Nephron progenitor cell (in vitro differentiated cells): ENCODE data around the gene TTN.
"Not testable (repeated sequence)": the region's sequence is repeated elsewhere in the genome, so short reads cannot be mapped to it uniquely, and the experiment has no call there.

Experiments used
- DNase-seq: peaks from one replicate; pipeline ENCODE4 v3.0.0; 2021
- H3K27ac Mint-ChIP-seq: 2 replicates; pipeline ENCODE4 v1.8.0; 2021; ENCODE audit warnings: mild to moderate bottlenecking, moderate library complexity, mixed read lengths
- H3K27me3 Mint-ChIP-seq: 2 replicates; pipeline ENCODE4 v1.8.0; 2021; ENCODE audit warnings: mild to moderate bottlenecking, low read depth, mixed read lengths; ENCODE audit not compliant: poor library complexity
- H3K36me3 Mint-ChIP-seq: 2 replicates; pipeline ENCODE4 v1.8.0; 2021; ENCODE audit warnings: low read depth, mixed read lengths
- H3K4me1 Mint-ChIP-seq: 2 replicates; pipeline ENCODE4 v1.8.0; 2021; ENCODE audit warnings: mixed read lengths
- H3K4me3 Mint-ChIP-seq: 2 replicates; pipeline ENCODE4 v1.8.0; 2021; ENCODE audit warnings: mild to moderate bottlenecking, moderate library complexity, mixed read lengths
- H3K9me3 Mint-ChIP-seq: 2 replicates; pipeline ENCODE4 v1.8.0; 2021; ENCODE audit warnings: mild to moderate bottlenecking, moderate library complexity, mixed read lengths
- TF ChIP-seq, protein P1 (sequence below): fragments of 200-600 bp; sonication (generic); IDR thresholded peaks from 2 replicates; pipeline ENCODE4 v1.5.0; 2021; ENCODE audit warnings: antibody characterized with exemption

The TTN gene

DNA sequence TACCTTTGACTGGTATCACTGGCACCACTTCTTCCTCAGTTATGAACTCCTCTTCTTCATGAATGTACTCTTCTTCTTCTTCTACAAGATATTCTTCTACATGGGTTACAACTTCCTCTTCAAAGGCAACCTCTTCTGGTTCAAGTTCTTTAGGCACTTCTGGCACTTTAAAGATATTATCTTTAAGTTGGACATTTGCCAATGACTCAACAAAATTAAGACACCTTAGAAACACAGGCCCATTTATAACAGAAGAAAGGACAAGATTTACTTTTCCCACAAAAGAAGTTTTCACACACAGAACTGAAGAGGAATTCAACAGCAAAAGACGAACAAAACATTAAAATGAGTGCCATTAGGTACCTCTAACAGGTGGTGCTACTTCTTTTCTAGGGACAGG lies 127.3 kb downstream of the TTN start:
- no peak overlapping the region for H3K27ac Mint-ChIP-seq
- H3K4me1 Mint-ChIP-seq: peaks cover 9% of the 10 kb centered on the region
- H3K36me3 Mint-ChIP-seq: no peaks in the 10 kb centered on the region
- TF ChIP-seq, protein P1, sequence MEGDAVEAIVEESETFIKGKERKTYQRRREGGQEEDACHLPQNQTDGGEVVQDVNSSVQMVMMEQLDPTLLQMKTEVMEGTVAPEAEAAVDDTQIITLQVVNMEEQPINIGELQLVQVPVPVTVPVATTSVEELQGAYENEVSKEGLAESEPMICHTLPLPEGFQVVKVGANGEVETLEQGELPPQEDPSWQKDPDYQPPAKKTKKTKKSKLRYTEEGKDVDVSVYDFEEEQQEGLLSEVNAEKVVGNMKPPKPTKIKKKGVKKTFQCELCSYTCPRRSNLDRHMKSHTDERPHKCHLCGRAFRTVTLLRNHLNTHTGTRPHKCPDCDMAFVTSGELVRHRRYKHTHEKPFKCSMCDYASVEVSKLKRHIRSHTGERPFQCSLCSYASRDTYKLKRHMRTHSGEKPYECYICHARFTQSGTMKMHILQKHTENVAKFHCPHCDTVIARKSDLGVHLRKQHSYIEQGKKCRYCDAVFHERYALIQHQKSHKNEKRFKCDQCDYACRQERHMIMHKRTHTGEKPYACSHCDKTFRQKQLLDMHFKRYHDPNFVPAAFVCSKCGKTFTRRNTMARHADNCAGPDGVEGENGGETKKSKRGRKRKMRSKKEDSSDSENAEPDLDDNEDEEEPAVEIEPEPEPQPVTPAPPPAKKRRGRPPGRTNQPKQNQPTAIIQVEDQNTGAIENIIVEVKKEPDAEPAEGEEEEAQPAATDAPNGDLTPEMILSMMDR: no peak
- H3K9me3 Mint-ChIP-seq: no peaks in the 10 kb centered on the region
- no peak for DNase-seq
- H3K27me3 Mint-ChIP-seq: no peaks in the 10 kb centered on the region
- H3K4me3 Mint-ChIP-seq: no peak overlapping the region

DNA sequence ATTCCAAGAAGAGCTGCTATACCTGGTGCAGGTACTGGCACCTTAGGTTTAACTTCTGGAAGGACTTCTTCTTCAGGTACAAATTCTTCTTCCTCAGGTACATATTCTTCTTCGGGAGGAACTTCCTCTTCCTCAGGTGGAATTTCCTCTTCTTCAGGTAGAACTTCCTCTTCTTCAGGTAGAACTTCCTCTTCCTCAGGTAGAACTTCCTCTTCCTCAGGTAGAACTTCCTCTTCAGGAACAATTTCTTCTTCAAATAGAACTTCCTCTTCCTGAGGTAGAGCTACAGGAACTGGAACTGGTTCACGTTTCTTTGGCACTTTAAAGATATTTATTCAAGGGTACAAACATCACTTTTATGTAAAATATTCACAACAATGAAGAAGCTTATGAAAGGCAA lies 129.6 kb downstream of the TTN start:
- no peak overlapping the region for H3K4me3 Mint-ChIP-seq
- H3K27me3 Mint-ChIP-seq: no peaks in the 10 kb centered on the region
- no peak for DNase-seq
- H3K4me1 Mint-ChIP-seq: no peaks in the 10 kb centered on the region
- TF ChIP-seq, protein P1: no peak
- no peaks in the 10 kb centered on the region for H3K36me3 Mint-ChIP-seq
- H3K27ac Mint-ChIP-seq: no peak overlapping the region
- no peaks in the 10 kb centered on the region for H3K9me3 Mint-ChIP-seq

DNA sequence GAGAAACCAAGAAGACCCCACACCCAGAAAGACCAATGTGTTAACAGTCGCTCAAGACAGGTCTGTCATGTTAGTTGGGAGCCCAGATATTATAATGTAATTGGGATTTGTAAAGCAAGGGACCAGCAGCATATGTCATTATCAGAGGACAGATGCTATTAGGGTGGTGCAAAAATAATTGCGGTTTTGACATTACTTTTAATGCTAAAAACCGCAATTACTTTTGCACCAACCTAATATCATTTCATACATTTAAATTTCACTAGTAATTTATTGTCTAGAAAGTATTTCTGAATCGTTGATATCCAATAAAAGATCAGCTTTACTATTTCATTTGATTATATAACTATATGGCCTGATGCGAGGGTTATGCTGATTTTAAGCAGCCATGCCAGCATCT lies 131.2 kb downstream of the TTN start:
- Mint-ChIP-seq H3K27me3 (no peaks in the 10 kb centered on the region), H3K27ac (no peak overlapping the region), H3K9me3 (no peaks in the 10 kb centered on the region), H3K36me3 (no peaks in the 10 kb centered on the region), H3K4me3 (no peak overlapping the region), H3K4me1 (no peaks in the 10 kb centered on the region)
- TF ChIP-seq, protein P1: no peak
- no peak for DNase-seq

DNA sequence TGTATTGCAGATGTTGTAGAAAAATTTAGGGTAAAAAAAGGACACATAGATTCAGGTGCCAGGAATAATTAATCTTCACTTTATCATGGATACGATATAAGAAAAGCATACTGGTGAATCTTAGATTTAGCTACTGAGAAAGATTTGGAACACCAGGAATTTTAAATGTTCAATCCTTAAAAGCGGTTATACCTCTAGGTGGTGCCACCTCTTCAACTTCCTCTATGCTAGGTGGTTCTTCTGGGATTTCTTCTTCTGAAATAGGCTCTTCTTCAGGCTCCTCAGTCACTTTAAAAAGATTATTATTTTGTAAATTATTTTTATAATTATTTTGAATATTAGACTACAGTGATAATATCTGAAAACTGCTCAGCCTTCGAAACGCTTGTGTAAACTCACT lies 133.1 kb downstream of the TTN start:
- Mint-ChIP-seq H3K4me3 (no peak overlapping the region), H3K9me3 (no peaks in the 10 kb centered on the region), H3K4me1 (no peaks in the 10 kb centered on the region), H3K36me3 (no peaks in the 10 kb centered on the region), H3K27ac (no peak overlapping the region), H3K27me3 (no peaks in the 10 kb centered on the region)
- TF ChIP-seq, protein P1: peak; percentile 20
- no peak for DNase-seq

DNA sequence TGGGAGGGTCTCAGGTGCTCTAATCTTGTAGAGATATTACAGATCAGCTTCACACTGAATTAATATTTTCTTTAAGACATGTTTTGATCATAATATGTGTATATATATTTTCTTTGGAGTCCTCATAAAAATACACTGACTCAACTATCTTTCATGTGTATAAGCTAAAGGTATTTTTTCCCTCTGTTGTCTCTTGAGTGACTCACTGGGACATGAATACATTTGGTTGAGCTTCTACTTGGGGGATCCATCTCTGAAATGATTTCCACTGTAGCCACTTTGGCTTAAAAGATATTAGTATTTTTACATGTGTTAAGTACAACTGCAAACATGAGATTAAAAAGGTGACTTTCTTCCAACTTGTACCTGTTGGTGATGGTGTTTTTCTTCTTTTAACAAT lies 140.8 kb downstream of the TTN start:
- no peak overlapping the region for H3K4me3 Mint-ChIP-seq
- H3K4me1 Mint-ChIP-seq: no peaks in the 10 kb centered on the region
- TF ChIP-seq, protein P1: no peak
- no peak overlapping the region for H3K27ac Mint-ChIP-seq
- no peaks in the 10 kb centered on the region for H3K9me3 Mint-ChIP-seq
- DNase-seq: no peak
- H3K27me3 Mint-ChIP-seq: no peaks in the 10 kb centered on the region
- H3K36me3 Mint-ChIP-seq: no peaks in the 10 kb centered on the region

DNA sequence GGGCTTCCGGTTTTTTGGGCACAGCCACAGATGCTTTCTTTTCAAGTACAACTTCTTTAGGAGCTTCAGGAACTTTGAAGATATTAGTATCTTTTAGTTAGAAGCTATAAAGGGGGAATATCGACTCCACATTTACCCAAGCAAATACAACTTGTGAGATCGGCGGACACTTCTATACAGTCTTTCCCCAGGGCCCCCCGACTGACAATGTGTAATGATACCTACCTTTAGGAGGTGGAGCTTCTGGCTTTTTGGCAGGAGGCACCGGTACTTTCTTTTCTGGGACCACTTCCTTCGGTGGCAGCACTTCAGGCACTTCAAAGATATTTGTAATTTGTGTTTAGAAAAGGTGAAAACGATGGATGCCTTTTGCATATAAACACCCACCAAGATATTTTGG lies 148.7 kb downstream of the TTN start:
- H3K4me3 Mint-ChIP-seq, H3K27ac Mint-ChIP-seq, H3K9me3 Mint-ChIP-seq, H3K36me3 Mint-ChIP-seq, H3K27me3 Mint-ChIP-seq, DNase-seq, H3K4me1 Mint-ChIP-seq: not testable (repeated sequence)

DNA sequence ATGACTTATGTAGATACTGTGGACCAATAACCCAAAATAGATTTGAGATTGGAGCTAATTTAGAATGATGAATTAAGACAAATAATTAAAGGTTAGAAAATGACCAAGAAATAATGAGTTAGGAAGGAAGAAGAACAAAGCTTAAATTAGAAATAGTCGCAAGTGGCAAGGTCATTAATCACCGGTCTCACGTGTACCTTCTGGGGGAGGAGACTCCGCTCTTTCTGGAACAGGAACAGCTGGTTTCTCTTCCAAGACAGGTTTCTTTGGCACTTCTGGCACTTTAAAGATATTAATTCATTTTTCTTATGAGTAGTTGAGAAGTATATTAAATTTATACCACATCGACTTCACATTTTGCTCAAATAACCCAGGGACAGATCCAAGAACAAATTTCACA lies 156.7 kb downstream of the TTN start:
- DNase-seq: no peak
- Mint-ChIP-seq H3K4me1 (no peaks in the 10 kb centered on the region), H3K4me3 (no peak overlapping the region), H3K27ac (no peak overlapping the region), H3K27me3 (no peaks in the 10 kb centered on the region), H3K36me3 (no peaks in the 10 kb centered on the region), H3K9me3 (no peaks in the 10 kb centered on the region)
- TF ChIP-seq, protein P1: no peak
